ENCODE results near the gene INSRR.
A peak's percentile ranks its signal among the peaks of the same experiment; 100 is the strongest.

Gene INSRR

DNA sequence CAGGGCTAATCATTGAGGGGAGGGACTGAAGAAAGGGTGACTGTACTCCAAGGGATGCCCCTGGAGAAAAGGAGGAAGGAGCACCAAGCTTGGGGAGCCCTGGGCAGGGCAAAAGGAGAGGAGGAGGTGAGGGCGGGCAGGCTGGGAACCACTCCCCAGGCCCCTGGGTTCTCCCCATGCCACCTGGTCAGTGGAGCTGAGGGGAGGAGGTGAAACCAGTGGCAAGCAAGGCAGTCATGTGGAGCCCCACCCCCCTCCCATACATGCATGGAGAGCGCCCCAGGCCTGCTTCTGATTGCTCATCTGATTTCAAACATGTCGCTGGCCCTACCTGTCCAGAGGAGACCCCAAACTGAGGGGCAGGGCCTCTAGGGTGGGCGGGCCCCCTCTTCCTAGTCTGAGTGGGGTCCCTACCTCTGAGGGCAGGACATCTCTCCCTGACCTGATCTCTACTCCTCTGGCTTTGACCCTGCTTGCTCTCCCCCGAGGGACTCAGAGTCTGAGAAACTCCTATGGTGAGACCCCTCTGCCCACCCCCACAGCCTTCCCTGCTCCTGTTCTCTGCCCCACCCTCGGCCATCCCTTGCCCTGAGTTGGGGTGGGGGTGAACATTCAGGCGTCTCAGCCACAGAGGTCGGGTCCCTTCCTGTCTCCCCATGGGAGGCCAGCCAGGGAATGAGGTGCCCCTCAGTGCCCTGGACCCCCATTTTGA is 18.6 kb downstream of the INSRR start:
- TF ChIP-seq EZH2 (IDR thresholded peaks at IDR 0.05; ENCODE audit: borderline replicate concordance, low read depth, low read length, severe bottlenecking), result no peak
- TF ChIP-seq, protein P1, sequence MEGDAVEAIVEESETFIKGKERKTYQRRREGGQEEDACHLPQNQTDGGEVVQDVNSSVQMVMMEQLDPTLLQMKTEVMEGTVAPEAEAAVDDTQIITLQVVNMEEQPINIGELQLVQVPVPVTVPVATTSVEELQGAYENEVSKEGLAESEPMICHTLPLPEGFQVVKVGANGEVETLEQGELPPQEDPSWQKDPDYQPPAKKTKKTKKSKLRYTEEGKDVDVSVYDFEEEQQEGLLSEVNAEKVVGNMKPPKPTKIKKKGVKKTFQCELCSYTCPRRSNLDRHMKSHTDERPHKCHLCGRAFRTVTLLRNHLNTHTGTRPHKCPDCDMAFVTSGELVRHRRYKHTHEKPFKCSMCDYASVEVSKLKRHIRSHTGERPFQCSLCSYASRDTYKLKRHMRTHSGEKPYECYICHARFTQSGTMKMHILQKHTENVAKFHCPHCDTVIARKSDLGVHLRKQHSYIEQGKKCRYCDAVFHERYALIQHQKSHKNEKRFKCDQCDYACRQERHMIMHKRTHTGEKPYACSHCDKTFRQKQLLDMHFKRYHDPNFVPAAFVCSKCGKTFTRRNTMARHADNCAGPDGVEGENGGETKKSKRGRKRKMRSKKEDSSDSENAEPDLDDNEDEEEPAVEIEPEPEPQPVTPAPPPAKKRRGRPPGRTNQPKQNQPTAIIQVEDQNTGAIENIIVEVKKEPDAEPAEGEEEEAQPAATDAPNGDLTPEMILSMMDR (IDR thresholded peaks at IDR 0.05; ENCODE audit: borderline replicate concordance, extremely low read depth, low read length, poor library complexity, severe bottlenecking), result no peak
- Histone ChIP-seq H3K27me3 (ENCODE audit: insufficient read depth, low read length, poor library complexity) (peaks cover 11% of the 10 kb centered on the region), H3K4me1 (ENCODE audit: insufficient read depth, low read length) (no peaks in the 10 kb centered on the region), H4K20me1 (ENCODE audit: insufficient read depth, low read length) (peaks cover 10% of the 10 kb centered on the region), H3K4me3 (ENCODE audit: low read depth in 1 of 2, low read length in 2 of 2) (no peak overlapping the region), H3K79me2 (ENCODE audit: insufficient read depth, low read length) (no peaks in the 10 kb centered on the region), H3K36me3 (ENCODE audit: insufficient read depth, low read length) (no peaks in the 10 kb centered on the region), H3K27ac (ENCODE audit: low read length) (no peak overlapping the region), H3K9me3 (ENCODE audit: insufficient read depth, low read length, severe bottlenecking) (no peaks in the 10 kb centered on the region), H3K9ac (ENCODE audit: low read depth, low read length) (no peak overlapping the region), H2AFZ (ENCODE audit: low read depth, low read length) (no peak overlapping the region), H3K4me2 (ENCODE audit: insufficient read depth, low read length) (no peak overlapping the region)
- no peak for DNase-seq
- no peak for ATAC-seq (ENCODE audit: insufficient read depth, low read depth)

DNA sequence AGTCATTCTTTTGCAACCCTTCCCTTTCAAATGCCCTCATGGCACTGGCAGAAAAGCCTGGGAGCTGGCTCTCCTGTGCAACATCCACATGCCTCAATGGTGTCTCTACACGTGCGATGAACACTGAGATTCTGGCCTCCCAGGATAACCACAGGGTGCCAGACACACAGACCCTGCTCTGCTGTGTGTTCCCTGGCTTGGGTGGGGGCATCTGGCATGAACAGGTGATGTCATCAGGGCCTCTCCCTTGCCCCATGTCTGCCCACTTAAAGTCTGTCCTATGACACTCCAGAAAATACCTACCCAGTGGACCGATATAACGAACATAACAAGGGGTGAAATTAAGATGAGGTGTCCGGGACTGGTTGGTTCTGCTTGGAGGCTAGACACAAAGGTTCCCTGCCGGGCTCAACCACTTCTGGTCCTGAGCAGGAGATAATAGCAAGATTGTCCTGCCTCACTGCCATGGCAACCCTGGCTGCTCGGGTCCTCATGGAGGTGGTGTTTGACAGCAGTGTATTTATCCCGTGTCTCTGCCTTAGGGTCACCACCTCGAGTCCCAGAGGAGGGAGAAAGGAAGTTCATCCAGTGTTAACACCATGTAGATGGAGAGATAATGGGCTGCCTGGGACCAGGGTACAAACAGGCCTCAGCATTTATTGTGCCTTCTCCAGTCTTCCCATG is 19.3 kb downstream of the INSRR start:
- H4K20me1 ChIP-seq (ENCODE audit: insufficient read depth, low read length), result peaks cover 10% of the 10 kb centered on the region
- H3K79me2 ChIP-seq (ENCODE audit: insufficient read depth, low read length), result no peaks in the 10 kb centered on the region
- no peaks in the 10 kb centered on the region for H3K4me1 ChIP-seq (ENCODE audit: insufficient read depth, low read length)
- H2AFZ ChIP-seq (ENCODE audit: low read depth, low read length), result no peak overlapping the region
- H3K4me3 ChIP-seq (ENCODE audit: low read depth in 1 of 2, low read length in 2 of 2), result no peak overlapping the region
- H3K27ac ChIP-seq (ENCODE audit: low read length), result no peak overlapping the region
- ATAC-seq (ENCODE audit: insufficient read depth, low read depth) (no peak), DNase-seq (no peak)
- H3K9ac ChIP-seq (ENCODE audit: low read depth, low read length), result no peak overlapping the region
- H3K36me3 ChIP-seq (ENCODE audit: insufficient read depth, low read length), result no peaks in the 10 kb centered on the region
- H3K9me3 ChIP-seq (ENCODE audit: insufficient read depth, low read length, severe bottlenecking), result no peaks in the 10 kb centered on the region
- H3K4me2 ChIP-seq (ENCODE audit: insufficient read depth, low read length), result no peak overlapping the region
- no peak for TF ChIP-seq EZH2 (IDR thresholded peaks at IDR 0.05; ENCODE audit: borderline replicate concordance, low read depth, low read length, severe bottlenecking)
- TF ChIP-seq, protein P1 (IDR thresholded peaks at IDR 0.05; ENCODE audit: borderline replicate concordance, extremely low read depth, low read length, poor library complexity, severe bottlenecking), result no peak
- H3K27me3 ChIP-seq (ENCODE audit: insufficient read depth, low read length, poor library complexity), result peaks cover 16% of the 10 kb centered on the region

DNA sequence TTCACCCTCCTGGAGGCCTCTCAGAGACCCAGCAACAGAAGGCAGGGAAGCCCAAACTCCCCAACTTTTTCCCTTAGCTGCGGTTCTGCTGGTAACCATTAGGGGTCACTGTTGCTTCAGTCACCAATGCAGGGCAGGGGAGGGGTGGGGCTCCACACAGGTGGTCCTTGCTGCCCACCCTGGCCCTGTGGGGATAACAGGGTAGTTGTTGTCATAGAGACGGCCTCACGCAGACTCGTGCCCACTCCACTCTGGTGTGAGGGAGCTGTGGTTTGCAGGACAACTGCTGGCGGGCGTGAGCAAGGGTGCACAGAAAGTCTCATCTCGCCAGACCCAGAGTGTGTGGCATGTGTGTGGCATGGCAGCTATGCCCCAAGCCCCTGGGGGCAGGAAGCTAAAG is 19.9 kb downstream of the INSRR start:
- DNase-seq (peak; percentile 54), ATAC-seq (ENCODE audit: insufficient read depth, low read depth) (peak; percentile 85)
- Histone ChIP-seq H3K4me3 (ENCODE audit: low read depth in 1 of 2, low read length in 2 of 2) (no peak overlapping the region), H3K4me2 (ENCODE audit: insufficient read depth, low read length) (no peak overlapping the region), H3K9ac (ENCODE audit: low read depth, low read length) (no peak overlapping the region), H3K4me1 (ENCODE audit: insufficient read depth, low read length) (no peaks in the 10 kb centered on the region), H3K36me3 (ENCODE audit: insufficient read depth, low read length) (no peaks in the 10 kb centered on the region), H2AFZ (ENCODE audit: low read depth, low read length) (no peak overlapping the region), H3K9me3 (ENCODE audit: insufficient read depth, low read length, severe bottlenecking) (no peaks in the 10 kb centered on the region), H3K27ac (ENCODE audit: low read length) (no peak overlapping the region), H4K20me1 (ENCODE audit: insufficient read depth, low read length) (peaks cover 10% of the 10 kb centered on the region), H3K79me2 (ENCODE audit: insufficient read depth, low read length) (no peaks in the 10 kb centered on the region), H3K27me3 (ENCODE audit: insufficient read depth, low read length, poor library complexity) (peaks cover 20% of the 10 kb centered on the region)
- no peak for TF ChIP-seq EZH2 (IDR thresholded peaks at IDR 0.05; ENCODE audit: borderline replicate concordance, low read depth, low read length, severe bottlenecking)
- TF ChIP-seq, protein P1 (IDR thresholded peaks at IDR 0.05; ENCODE audit: borderline replicate concordance, extremely low read depth, low read length, poor library complexity, severe bottlenecking), result peak; percentile 94

Data from DND-41 (cell line).